Activated CD4-positive, alpha-beta T cell treated with anti-CD3 and anti-CD28 coated beads, Interleukin-2, amount 10 ng/mL, durations not matched to agents 24 days and 14 days (primary cell): ENCODE data around the gene RMC1. TPM values are rescaled to one million over a fixed set of nuclear protein-coding genes. Genes with fewer than 3 reads are reported as not detected.

ENCODE experiments used
- DNase-seq: peaks from one replicate; pipeline ENCODE4 v3.0.0; 2022
- H3K27ac Mint-ChIP-seq: one replicate; pipeline ENCODE4 v1.8.0; 2022; ENCODE audit warnings: mild to moderate bottlenecking, mixed read lengths
- H3K27me3 Mint-ChIP-seq: one replicate; pipeline ENCODE4 v1.8.0; 2022; ENCODE audit warnings: mixed read lengths
- H3K36me3 Mint-ChIP-seq: one replicate; pipeline ENCODE4 v1.8.0; 2022; ENCODE audit warnings: low read depth, mild to moderate bottlenecking, mixed read lengths
- H3K4me1 Mint-ChIP-seq: one replicate; pipeline ENCODE4 v1.8.0; 2021; ENCODE audit warnings: mixed read lengths
- H3K4me3 Mint-ChIP-seq: one replicate; pipeline ENCODE4 v1.8.0; 2022; ENCODE audit warnings: mild to moderate bottlenecking, moderate library complexity, mixed read lengths
- H3K9me3 Mint-ChIP-seq: one replicate; pipeline ENCODE4 v1.8.0; 2021; ENCODE audit warnings: mixed read lengths
- intact Hi-C: fragments of 100-400 bp; cut with micrococcal nuclease; formaldehyde crosslinking; loops from one replicate; pipeline ENCODE4 v1.15.1; 2023
- total RNA-seq: library from RNA; stranded (reverse); gene quantifications from 2 replicates; pipeline ENCODE4 v1.2.3, GENCODE V29; 2022

RMC1 gene
- total RNA-seq, 1 donor from 2014 or later = 52.8 TPM

DNA sequence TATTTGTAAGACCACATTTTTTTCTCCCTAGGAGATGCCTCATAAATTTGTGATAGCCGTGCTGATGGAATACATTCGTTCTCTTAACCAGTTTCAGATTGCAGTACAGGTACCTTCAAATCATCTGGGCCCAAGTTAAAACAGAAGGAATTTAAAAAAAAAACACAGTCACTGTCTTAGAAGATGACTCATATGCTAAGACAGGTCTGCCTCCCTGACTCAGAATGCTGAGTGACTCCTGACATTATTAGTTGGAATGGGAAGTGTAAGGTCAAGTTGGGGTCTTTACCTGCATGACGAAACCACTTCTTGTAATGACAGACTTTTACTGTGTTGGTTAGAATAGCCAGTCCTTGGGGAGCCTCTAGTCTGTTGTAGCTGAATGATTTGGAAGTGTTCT is 26.3 kb downstream of the RMC1 start:
- no peak overlapping the region for H3K4me3 Mint-ChIP-seq
- no peaks in the 10 kb centered on the region for H3K9me3 Mint-ChIP-seq
- peaks cover 68% of the 10 kb centered on the region for H3K36me3 Mint-ChIP-seq
- H3K27me3 Mint-ChIP-seq = no peaks in the 10 kb centered on the region
- intact Hi-C loops = no loop called here
- H3K27ac Mint-ChIP-seq = peak overlapping the region; percentile 48
- no peak for DNase-seq
- peaks cover 4% of the 10 kb centered on the region for H3K4me1 Mint-ChIP-seq

DNA sequence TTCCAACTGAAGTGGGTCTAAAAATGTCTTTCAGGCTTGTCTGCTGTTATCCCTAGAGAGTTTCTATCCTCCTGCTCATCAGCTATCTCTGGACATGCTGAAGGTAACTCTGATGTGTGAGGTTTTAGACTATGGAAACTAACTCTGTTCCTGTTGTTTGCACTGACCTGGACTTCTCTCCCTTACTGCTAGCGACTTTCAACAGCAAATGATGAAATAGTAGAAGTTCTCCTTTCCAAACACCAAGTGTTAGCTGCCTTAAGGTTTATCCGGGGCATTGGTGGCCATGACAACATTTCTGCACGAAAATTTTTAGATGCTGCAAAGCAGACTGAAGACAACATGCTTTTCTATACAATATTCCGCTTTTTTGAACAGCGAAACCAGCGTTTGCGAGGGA is 26.9 kb downstream of the RMC1 start:
- Mint-ChIP-seq H3K4me3 (no peak overlapping the region), H3K9me3 (no peaks in the 10 kb centered on the region), H3K36me3 (peaks cover 71% of the 10 kb centered on the region), H3K27me3 (no peaks in the 10 kb centered on the region), H3K27ac (no peak overlapping the region), H3K4me1 (peaks cover 4% of the 10 kb centered on the region)
- intact Hi-C loops = no loop called here
- DNase-seq = no peak

DNA sequence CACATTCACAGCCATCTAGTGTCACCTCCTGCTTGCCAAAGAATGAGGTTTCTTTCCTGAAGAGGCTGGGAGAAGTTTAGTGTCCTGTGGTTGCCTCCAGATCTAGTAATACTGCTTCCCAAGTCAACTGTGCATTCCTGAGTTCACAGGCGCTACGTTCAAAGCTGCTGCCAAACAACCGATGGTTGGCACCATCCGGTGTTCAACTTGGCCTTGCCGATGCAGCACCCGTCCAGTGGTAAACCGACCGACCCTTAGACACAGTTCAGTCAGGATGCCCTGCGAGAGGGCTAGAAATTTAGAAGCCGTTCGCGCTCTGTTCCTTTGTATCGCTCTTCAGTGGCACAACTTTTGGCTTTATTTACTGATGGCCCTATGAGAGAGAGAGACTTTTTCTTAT is 28.6 kb downstream of the RMC1 start:
- Mint-ChIP-seq H3K4me3 (no peak overlapping the region), H3K36me3 (peaks cover 68% of the 10 kb centered on the region), H3K27ac (no peak overlapping the region), H3K4me1 (peaks cover 4% of the 10 kb centered on the region), H3K9me3 (no peaks in the 10 kb centered on the region), H3K27me3 (no peaks in the 10 kb centered on the region)
- DNase-seq = no peak
- intact Hi-C loops = no loop called here

DNA sequence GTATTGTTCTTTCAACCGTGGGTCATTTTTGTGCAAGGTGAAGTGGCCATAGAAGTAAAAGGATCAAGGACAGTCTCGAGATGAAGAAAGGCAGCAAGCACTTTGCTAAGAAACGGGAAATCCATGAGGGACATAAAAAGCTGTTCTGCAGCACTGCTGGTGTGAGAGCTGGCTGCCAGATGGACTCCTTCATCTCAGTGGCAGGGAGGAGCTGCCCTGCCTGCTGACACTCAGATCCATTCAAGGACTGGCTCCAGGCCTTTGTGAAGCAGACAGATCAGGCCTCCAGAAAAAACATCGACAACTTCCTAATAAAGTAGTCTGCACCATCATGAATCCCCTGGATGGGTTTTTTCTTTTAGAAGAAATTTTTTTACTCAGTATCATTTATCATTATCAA is 29.5 kb downstream of the RMC1 start:
- no peak overlapping the region for H3K4me3 Mint-ChIP-seq
- H3K9me3 Mint-ChIP-seq = no peaks in the 10 kb centered on the region
- intact Hi-C loops = no loop called here
- H3K4me1 Mint-ChIP-seq = peaks cover 4% of the 10 kb centered on the region
- H3K36me3 Mint-ChIP-seq = peaks cover 69% of the 10 kb centered on the region
- no peak overlapping the region for H3K27ac Mint-ChIP-seq
- no peaks in the 10 kb centered on the region for H3K27me3 Mint-ChIP-seq
- no peak for DNase-seq

DNA sequence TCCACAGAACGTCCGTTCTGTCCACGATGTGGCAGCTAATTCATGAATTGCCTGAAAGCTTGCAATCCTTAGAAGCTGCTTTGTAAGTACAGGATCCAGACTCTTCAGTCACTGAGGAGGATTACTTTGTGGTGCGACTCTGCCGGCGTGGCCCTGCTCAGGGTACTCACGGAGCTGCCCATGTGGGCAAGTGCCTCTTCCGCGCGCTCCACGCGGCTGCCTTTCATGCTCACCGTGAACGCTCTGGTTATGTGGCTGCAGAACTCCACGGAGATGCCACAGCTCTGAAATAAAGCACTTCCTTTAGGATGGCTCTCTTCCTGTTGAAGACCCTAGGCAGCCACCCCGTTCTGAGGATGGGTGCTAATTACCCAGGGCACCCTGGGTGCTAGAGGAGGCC is 31.0 kb downstream of the RMC1 start:
- DNase-seq = no peak
- Mint-ChIP-seq H3K9me3 (no peaks in the 10 kb centered on the region), H3K27ac (no peak overlapping the region), H3K4me1 (peaks cover 7% of the 10 kb centered on the region), H3K27me3 (no peaks in the 10 kb centered on the region), H3K4me3 (no peak overlapping the region), H3K36me3 (peaks cover 73% of the 10 kb centered on the region)
- intact Hi-C loops = no loop called here

DNA sequence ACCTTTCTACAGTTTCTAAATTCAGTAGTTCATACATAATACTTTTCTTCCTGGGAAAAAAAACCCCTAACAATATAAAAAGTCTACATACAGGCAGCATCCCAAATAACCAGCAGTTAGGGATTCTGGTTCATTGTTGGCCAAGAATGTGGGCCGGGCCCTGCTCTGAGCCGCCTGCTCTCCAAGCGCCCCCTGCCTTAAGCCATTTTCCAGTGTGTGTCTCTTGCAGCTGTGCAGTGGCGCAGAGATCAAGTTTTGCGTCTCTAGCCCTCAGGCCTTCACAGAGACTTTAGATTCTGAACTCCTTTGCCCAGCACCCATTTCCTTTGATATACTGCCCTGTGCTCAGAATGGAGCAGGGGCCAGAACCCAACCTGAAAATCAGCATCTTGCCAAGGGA is 32.9 kb downstream of the RMC1 start:
- intact Hi-C loops = no loop called here
- DNase-seq = no peak
- Mint-ChIP-seq H3K4me1 (peaks cover 20% of the 10 kb centered on the region), H3K9me3 (no peaks in the 10 kb centered on the region), H3K27ac (no peak overlapping the region), H3K27me3 (no peaks in the 10 kb centered on the region), H3K36me3 (peaks cover 73% of the 10 kb centered on the region), H3K4me3 (no peak overlapping the region)

DNA sequence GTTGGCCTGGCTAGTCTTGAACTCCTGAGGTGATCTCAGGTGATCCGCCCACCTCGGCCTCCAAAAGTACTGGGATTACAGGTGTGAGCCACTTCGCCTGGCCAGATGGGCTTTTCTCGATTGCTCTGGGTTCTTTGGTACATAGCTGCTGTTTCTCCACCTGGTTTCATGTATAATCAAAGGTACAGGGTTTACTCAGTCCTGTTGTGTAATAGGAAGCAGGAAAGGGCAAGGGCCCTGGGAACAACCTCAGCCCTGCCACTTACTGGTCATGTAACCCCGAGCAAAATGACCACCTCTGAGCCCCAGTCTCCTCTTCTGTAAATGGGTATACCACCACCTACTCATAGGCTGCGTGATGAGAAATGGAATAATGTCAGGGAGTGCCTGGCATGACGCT is 34.0 kb downstream of the RMC1 start:
- H3K27me3 Mint-ChIP-seq = no peaks in the 10 kb centered on the region
- no peaks in the 10 kb centered on the region for H3K9me3 Mint-ChIP-seq
- H3K36me3 Mint-ChIP-seq = peaks cover 74% of the 10 kb centered on the region
- intact Hi-C loops = no loop called here
- H3K4me1 Mint-ChIP-seq = peaks cover 28% of the 10 kb centered on the region
- no peak for DNase-seq
- no peak overlapping the region for H3K4me3 Mint-ChIP-seq
- no peak overlapping the region for H3K27ac Mint-ChIP-seq

DNA sequence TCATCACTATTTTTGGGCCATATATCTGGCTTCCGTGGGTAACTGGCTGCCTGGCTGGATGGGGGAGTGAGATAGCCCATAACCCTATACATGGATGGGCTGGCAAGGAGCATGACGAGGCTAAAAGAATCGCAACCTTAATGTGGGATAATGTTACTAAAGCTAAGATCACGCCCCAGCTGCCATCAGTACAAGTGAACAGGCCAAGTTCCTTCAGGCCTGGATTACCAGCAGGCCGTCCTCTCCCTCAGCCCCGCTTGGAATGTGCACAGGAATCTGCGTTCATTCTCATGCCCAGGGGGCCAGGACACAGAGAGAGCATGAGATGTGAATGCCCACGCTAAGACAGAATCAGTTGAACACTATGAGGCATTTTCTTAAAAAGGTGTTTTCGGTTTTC is 34.7 kb downstream of the RMC1 start:
- Mint-ChIP-seq H3K36me3 (peaks cover 74% of the 10 kb centered on the region), H3K9me3 (no peaks in the 10 kb centered on the region), H3K4me1 (peaks cover 35% of the 10 kb centered on the region), H3K27me3 (no peaks in the 10 kb centered on the region), H3K4me3 (no peak overlapping the region), H3K27ac (no peak overlapping the region)
- intact Hi-C loops = no loop called here
- no peak for DNase-seq

DNA sequence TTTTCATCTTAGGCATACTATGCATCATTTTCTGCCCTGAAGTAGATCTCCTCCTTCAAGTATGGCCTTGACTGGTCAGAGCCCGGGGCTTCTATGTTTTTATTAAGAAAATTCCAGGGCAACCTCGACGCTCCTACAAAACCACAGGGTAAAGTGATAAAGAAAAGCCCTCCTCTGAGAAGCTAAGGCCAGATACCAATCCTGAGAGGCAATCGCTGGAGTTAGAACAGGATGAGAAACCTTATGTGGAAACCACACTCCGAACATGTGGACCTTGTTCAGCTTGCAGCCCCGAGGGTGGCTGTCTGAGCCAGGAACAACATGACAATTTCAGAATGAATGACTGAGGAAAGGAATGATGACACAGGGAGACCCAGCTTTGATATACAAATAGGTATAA is 35.6 kb downstream of the RMC1 start:
- peaks cover 73% of the 10 kb centered on the region for H3K36me3 Mint-ChIP-seq
- no peak overlapping the region for H3K4me3 Mint-ChIP-seq
- no peak for DNase-seq
- H3K9me3 Mint-ChIP-seq = no peaks in the 10 kb centered on the region
- no peak overlapping the region for H3K27ac Mint-ChIP-seq
- H3K27me3 Mint-ChIP-seq = no peaks in the 10 kb centered on the region
- H3K4me1 Mint-ChIP-seq = peaks cover 35% of the 10 kb centered on the region
- intact Hi-C loops = no loop called here

DNA sequence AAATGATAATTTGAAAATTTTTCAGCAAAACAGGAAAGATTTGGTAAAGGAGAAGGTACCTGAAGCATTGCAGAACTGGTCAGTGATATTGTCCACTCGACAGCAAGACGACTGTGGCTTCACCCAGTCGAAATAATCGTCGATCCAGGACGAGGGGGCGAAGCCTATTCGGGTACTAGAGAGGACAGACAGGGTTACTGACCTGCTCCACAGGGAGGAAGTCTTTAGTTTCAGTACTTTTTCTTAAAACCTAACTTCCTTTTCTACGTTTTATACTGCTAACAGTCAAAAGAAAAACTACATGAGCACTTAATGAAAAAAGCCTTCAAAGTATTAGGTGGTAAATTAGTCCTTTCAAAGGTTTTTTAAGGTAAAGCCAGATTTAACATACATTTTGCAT is 36.0 kb downstream of the RMC1 start:
- Mint-ChIP-seq H3K4me1 (peaks cover 35% of the 10 kb centered on the region), H3K4me3 (peak overlapping the region; percentile 84), H3K27me3 (no peaks in the 10 kb centered on the region), H3K36me3 (peaks cover 76% of the 10 kb centered on the region), H3K27ac (no peak overlapping the region), H3K9me3 (no peaks in the 10 kb centered on the region)
- no peak for DNase-seq
- intact Hi-C loops = no loop called here

DNA sequence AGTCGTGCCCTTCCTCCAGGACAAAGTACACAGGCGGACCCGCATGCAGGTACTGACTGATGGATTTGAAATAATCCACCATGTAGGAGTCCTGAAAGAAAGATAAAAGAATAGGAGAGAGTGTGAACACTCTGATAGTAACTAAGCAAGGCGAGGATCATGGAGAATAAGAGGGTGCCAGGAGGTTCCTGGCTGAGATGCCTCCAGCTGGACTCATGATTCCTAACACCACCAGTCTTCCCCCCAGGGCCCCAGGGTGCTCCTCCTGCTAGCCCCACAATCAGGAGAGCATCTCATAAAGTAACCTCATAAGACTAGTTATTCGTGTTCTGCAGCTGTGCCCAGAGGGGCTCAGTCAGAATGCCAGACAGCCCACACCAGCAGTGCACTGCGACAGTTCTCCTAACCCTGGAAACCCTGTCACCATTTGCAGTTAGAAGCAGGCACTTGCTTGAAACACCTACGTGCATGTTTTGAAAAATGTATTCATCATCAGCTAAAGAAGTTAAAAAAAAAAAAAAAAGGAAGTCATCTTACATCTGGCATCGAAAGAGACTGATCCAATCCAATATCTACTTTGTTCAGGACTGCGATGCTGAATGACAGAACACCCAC is 36.7 kb downstream of the RMC1 start:
- Mint-ChIP-seq H3K4me3 (peak overlapping the region; percentile 84), H3K4me1 (peaks cover 35% of the 10 kb centered on the region), H3K36me3 (peaks cover 77% of the 10 kb centered on the region), H3K9me3 (no peaks in the 10 kb centered on the region), H3K27ac (peak overlapping the region; percentile 49), H3K27me3 (no peaks in the 10 kb centered on the region)
- no peak for DNase-seq
- intact Hi-C loops = loop anchor here (2.0 kb wide), 1 partner anchor 23 kb away; no protein-coding TSS in a partner anchor

DNA sequence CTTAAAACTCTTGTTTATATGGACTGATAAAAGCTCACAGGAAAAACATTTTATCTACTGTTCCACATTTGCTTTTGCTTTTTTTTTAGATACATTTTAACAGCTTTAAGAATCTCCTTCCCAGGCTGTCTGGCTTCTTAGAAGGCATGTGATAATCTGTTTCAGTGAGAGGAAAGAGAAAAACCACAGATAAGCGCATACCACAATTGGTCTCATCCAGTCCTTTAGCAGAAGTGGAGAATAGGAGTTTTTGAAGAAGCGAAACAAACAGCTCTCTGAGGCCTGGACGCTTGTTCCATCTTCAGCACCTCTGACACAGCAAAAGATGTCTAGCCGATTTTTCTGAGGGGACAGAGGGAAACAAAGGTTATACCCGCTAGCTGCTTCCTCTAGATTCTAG is 37.6 kb downstream of the RMC1 start:
- Mint-ChIP-seq H3K36me3 (peaks cover 71% of the 10 kb centered on the region), H3K9me3 (no peaks in the 10 kb centered on the region), H3K4me3 (peak overlapping the region; percentile 84), H3K4me1 (peaks cover 35% of the 10 kb centered on the region), H3K27ac (peak overlapping the region; percentile 83), H3K27me3 (no peaks in the 10 kb centered on the region)
- DNase-seq = peak; percentile 83
- intact Hi-C loops = loop anchor here (1.0 to 2.0 kb wide), 2 partner anchors 22 to 46 kb away; no protein-coding TSS in a partner anchor

DNA sequence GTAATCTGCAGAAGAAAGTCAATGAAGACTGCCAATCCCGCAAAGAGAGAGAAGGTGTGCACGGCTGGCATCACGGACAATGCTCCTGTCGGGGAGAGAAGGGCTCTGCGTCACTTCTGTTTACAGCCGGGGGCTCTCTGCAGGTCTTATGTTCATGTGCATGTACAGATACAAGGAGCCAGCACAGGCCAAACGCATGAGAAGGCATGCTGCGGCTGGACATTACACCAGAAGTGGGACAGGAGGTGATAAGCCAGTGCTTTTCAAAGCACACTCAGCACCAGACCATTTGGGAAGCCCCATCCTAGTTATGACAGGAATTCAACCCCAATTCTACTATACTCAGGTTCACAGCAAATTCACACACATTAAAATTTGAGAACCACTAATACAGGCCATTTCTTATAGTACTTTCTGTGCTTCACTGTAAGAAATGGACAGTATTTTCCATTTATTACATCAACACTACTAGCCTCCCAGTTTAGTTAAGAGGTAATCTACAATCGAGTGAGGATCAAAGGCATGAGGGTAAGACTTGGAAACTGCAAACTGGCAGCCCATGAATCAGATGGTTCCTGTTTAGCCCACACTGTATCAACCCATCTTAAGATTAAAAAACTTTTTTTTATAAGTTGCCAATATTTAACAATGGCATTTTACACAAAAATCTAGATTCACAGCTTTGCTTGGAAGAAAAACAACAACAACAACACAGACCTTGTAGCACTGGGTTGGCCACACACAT is 38.2 kb downstream of the RMC1 start:
- no peaks in the 10 kb centered on the region for H3K9me3 Mint-ChIP-seq
- DNase-seq = no peak
- peaks cover 68% of the 10 kb centered on the region for H3K36me3 Mint-ChIP-seq
- peak overlapping the region; percentile 84 for H3K4me3 Mint-ChIP-seq
- H3K4me1 Mint-ChIP-seq = peaks cover 38% of the 10 kb centered on the region
- H3K27ac Mint-ChIP-seq = peak overlapping the region; percentile 83
- intact Hi-C loops = loop anchor here (1.0 to 2.0 kb wide), 2 partner anchors 21 to 46 kb away; no protein-coding TSS in a partner anchor
- H3K27me3 Mint-ChIP-seq = no peaks in the 10 kb centered on the region

DNA sequence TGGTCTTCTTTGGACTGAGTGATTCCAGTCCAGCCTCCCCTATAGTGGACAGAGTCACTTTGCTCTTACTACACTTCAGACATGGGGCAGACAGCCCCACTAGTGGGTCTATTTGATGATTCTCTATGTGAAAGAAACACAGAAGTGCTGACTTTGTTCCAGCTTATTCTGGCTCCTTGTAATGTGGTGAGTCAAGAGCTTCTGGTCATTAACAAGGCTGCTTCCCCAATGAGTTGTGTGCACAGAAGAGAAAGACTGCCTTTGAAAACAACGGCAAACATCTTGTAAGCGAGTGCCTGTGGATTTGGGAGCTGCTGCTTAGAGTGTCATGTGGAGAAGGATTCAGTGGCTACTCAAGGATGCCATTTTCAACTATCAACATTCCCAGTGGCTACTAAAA is 39.1 kb downstream of the RMC1 start:
- no peak overlapping the region for H3K4me3 Mint-ChIP-seq
- DNase-seq = no peak
- intact Hi-C loops = no loop called here
- H3K27ac Mint-ChIP-seq = no peak overlapping the region
- peaks cover 40% of the 10 kb centered on the region for H3K4me1 Mint-ChIP-seq
- H3K27me3 Mint-ChIP-seq = no peaks in the 10 kb centered on the region
- no peaks in the 10 kb centered on the region for H3K9me3 Mint-ChIP-seq
- H3K36me3 Mint-ChIP-seq = peaks cover 68% of the 10 kb centered on the region
